K562 (cell line): ENCODE data around the gene ATP9A. TPM values are rescaled to one million over a fixed set of nuclear protein-coding genes. Genes with fewer than 3 reads are reported as not detected.

Experiments used
- BHLHE40 ChIP-seq: IDR thresholded peaks from 2 replicates; pipeline ENCODE4 v1.6.1; 2011; ENCODE audit warnings: low read length, improper control_type of control experiment
- EP300 ChIP-seq: IDR thresholded peaks from 2 replicates; pipeline ENCODE4 v1.6.1; 2012; ENCODE audit warnings: low read length, improper control_type of control experiment
- ETV5 ChIP-seq: sonication (generic); formaldehyde crosslinking; IDR thresholded peaks from 2 replicates; pipeline ENCODE4 v1.4.0; 2020; ENCODE audit warnings: low read depth, mild to moderate bottlenecking, missing genetic modification reagents
- FOS ChIP-seq: IDR thresholded peaks from 3 replicates; pipeline ENCODE4 v1.6.1; 2011; ENCODE audit not compliant: insufficient read length; ENCODE audit errors: extremely low read depth
- FOXA3 ChIP-seq, 2 experiments: fragments of 450-650 bp in 1 of 2; sonication (generic) in 1 of 2; formaldehyde crosslinking; IDR thresholded peaks in 1 of 2; conservative IDR thresholded peaks in 1 of 2; 2 replicates each; pipeline versions ENCODE4 v1.4.0 to v1.8.0; 2020 to 2022; ENCODE audit warnings: mild to moderate bottlenecking in 2 of 2, missing genetic modification reagents in 1 of 2
- HBP1 ChIP-seq: fragments of 450-650 bp; formaldehyde crosslinking; IDR thresholded peaks from 2 replicates; pipeline ENCODE4 v1.4.0; 2022; ENCODE audit warnings: missing genetic modification characterization
- HMG20B ChIP-seq: fragments of 250-450 bp; sonication (Bioruptor Pico); IDR thresholded peaks from 2 replicates; pipeline ENCODE4 v1.5.0; 2021; ENCODE audit warnings: mild to moderate bottlenecking
- HNRNPL ChIP-seq: fragments of 200-400 bp; formaldehyde crosslinking; IDR thresholded peaks from 2 replicates; pipeline ENCODE4 v1.6.1; 2017; ENCODE audit warnings: low read depth, mild to moderate bottlenecking, low read length
- IRF2 ChIP-seq: sonication (generic); formaldehyde crosslinking; IDR thresholded peaks from 2 replicates; pipeline ENCODE4 v1.8.1; 2022; ENCODE audit warnings: mild to moderate bottlenecking, missing genetic modification reagents
- LEF1 ChIP-seq: fragments of 450-650 bp; IDR thresholded peaks from 2 replicates; pipeline ENCODE4 v1.6.1; 2016; ENCODE audit warnings: mild to moderate bottlenecking
- NCOR1 ChIP-seq: fragments of 450-650 bp; IDR thresholded peaks from 2 replicates; pipeline ENCODE4 v1.6.1; 2016; ENCODE audit warnings: mild to moderate bottlenecking, moderate library complexity
- PHF8 ChIP-seq: fragments of 200-600 bp; sonication (generic); IDR thresholded peaks from 2 replicates; pipeline ENCODE4 v1.6.1; 2012; ENCODE audit warnings: mixed run types, mild to moderate bottlenecking, inconsistent platforms, low read length, moderate library complexity, borderline replicate concordance
- RBM25 ChIP-seq: fragments of 200-400 bp; formaldehyde crosslinking; IDR thresholded peaks from 2 replicates; pipeline ENCODE4 v1.6.1; 2018; ENCODE audit warnings: low read length, low read depth, moderate library complexity; ENCODE audit not compliant: severe bottlenecking
- SMAD4 ChIP-seq: fragments of 250-450 bp; sonication (Bioruptor Pico); conservative IDR thresholded peaks from 2 replicates; pipeline ENCODE4 v1.8.0; 2021; ENCODE audit warnings: inconsistent platforms, mild to moderate bottlenecking, moderate library complexity
- SOX6 ChIP-seq: fragments of 450-650 bp; IDR thresholded peaks from 2 replicates; pipeline ENCODE4 v1.6.1; 2014; ENCODE audit warnings: mild to moderate bottlenecking
- THAP12 ChIP-seq: fragments of 250-450 bp; sonication (Bioruptor Pico); IDR thresholded peaks from 2 replicates; pipeline ENCODE4 v1.9.0; 2021; ENCODE audit warnings: mild to moderate bottlenecking, inconsistent platforms
- ZBTB49 ChIP-seq: sonication (generic); formaldehyde crosslinking; IDR thresholded peaks from 2 replicates; pipeline ENCODE4 v1.8.0; 2022; ENCODE audit warnings: missing genetic modification reagents, mild to moderate bottlenecking, borderline replicate concordance
- polyA plus RNA-seq, 8 experiments: library from polyadenylated mRNA; depleted of rRNA in 4 of 8; stranded (reverse) in 5 of 8; unstranded in 3 of 8; fragments of >200 nt; fragmentation: Nextera tagmentation in 2 of 8; fragmentation: Illumina TruSeq in 1 of 8; extraction: Ambion mirVana in 2 of 8; extraction: Trizol in 1 of 8; gene quantifications; 2 replicates each; pipeline versions ENCODE4 v1.2.1 to v1.2.3, GENCODE V29; 2011 to 2014; ENCODE audit warnings: inconsistent platforms in 1 of 8, missing spikeins in 1 of 8
- total RNA-seq, 7 experiments: library from RNA; depleted of rRNA in 6 of 7; stranded (reverse); fragments of >200 nt in 6 of 7; fragmentation: Illumina TruSeq in 2 of 7; extraction: Trizol in 2 of 7; gene quantifications; 2 replicates each; pipeline versions ENCODE4 v1.2.1 to v1.2.3, GENCODE V29; 2011 to 2021; ENCODE audit warnings: low replicate concordance in 1 of 7
- TF ChIP-seq, protein P1 (sequence below), 2 experiments: fragments of 450-650 bp in 1 of 2; sonication (generic) in 1 of 2; formaldehyde crosslinking in 1 of 2; IDR thresholded peaks in 1 of 2; conservative IDR thresholded peaks in 1 of 2; 2 replicates each; pipeline versions ENCODE4 v1.6.1 to v1.8.1; 2016 to 2023; ENCODE audit warnings: mild to moderate bottlenecking in 2 of 2, moderate library complexity in 2 of 2, inconsistent platforms in 1 of 2, missing genetic modification reagents in 1 of 2

Gene ATP9A
- total and polyA plus RNA-seq, 9 of the 15 experiments (the other 6 are each of a cell fraction or from before 2014, with no cell fraction given), result 0.18 to 0.62 (median 0.29) TPM

DNA sequence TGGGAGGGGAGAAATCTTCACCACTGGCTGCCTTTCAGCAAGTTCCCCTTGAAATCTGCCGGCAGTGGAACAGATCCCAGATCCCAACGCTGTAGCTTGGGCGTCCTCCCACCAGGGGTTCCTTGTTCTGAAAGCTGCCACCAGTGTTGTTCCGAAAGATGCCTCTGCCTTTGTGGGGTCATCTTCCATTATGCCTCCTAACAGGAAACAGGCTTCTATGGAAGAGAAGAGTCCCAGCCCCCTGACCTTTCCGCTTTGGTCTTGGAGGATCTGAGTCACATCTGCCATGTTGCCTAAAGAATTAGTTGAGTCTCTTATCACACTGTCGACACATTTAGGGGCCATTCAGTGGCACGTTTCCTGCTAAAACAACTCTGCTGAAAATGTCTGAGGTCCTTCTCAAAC is 168.2 kb downstream of the ATP9A start (continued):
- TF ChIP-seq ETV5 (CRISPR knock-in tag), result peak; percentile 72
- TF ChIP-seq, protein P1, sequence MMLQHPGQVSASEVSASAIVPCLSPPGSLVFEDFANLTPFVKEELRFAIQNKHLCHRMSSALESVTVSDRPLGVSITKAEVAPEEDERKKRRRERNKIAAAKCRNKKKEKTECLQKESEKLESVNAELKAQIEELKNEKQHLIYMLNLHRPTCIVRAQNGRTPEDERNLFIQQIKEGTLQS (IDR thresholded peaks at IDR 0.05), result peak; percentile 54; the same call in 1 of the 2 replicates
- TF ChIP-seq, protein P1 (CRISPR knock-in tag; conservative IDR thresholded peaks at IDR 0.05), result no peak; the same call in 1 of the 2 replicates
- TF ChIP-seq RBM25, result no peak
- no peak for TF ChIP-seq HMG20B (CRISPR knock-in tag)
- TF ChIP-seq FOXA3 (CRISPR knock-in tag; conservative IDR thresholded peaks at IDR 0.05 in 1 of 2, IDR thresholded peaks at IDR 0.05 in 1 of 2), result peak in 1 of 2 experiments; percentile 44; a peak in 1 of 4 replicates
- TF ChIP-seq FOS, result peak; percentile 28
- no peak for TF ChIP-seq THAP12 (CRISPR knock-in tag)
- no peak for TF ChIP-seq HBP1 (CRISPR knock-in tag)
- TF ChIP-seq SMAD4 (CRISPR knock-in tag), result 0 out of 2 replicates have a peak, but pooled peaks have one; percentile 47
- peak; percentile 64 for TF ChIP-seq NCOR1
- TF ChIP-seq EP300, result peak; percentile 57; the same call in 1 of the 2 replicates
- TF ChIP-seq HNRNPL, result no peak
- peak; percentile 29; the same call in 1 of the 2 replicates for TF ChIP-seq LEF1
- TF ChIP-seq BHLHE40, result peak; percentile 95
- TF ChIP-seq PHF8, result no peak
- no peak for TF ChIP-seq IRF2
- TF ChIP-seq SOX6, result no peak
- TF ChIP-seq ZBTB49 (CRISPR knock-in tag), result no peak
